NB4 (cell line): Measurements from ENCODE around the gene CMIP.

Experiments used
- DNase-seq: peaks from one replicate; pipeline ENCODE4 v3.0.0; 2010; ENCODE audit warnings: low read depth
- H3K4me3 ChIP-seq: one replicate; pipeline ENCODE4 v1.5.1; 2011; ENCODE audit warnings: mild to moderate bottlenecking, low read depth, low read length, moderate library complexity
- MAX ChIP-seq: IDR thresholded peaks from 2 replicates; pipeline ENCODE4 v1.6.1; 2011; ENCODE audit warnings: low read depth, low read length
- MYC ChIP-seq: IDR thresholded peaks from 2 replicates; pipeline ENCODE4 v1.6.1; 2011; ENCODE audit warnings: low read depth, low read length
- POLR2A ChIP-seq: IDR thresholded peaks from 2 replicates; pipeline ENCODE4 v1.6.1; 2011; ENCODE audit warnings: mild to moderate bottlenecking; ENCODE audit not compliant: insufficient read length; ENCODE audit errors: extremely low read depth
- TF ChIP-seq, protein P1 (sequence below): IDR thresholded peaks from one replicate; pipeline ENCODE4 v1.5.1; 2012; ENCODE audit warnings: low read depth, low read length

CMIP gene

DNA sequence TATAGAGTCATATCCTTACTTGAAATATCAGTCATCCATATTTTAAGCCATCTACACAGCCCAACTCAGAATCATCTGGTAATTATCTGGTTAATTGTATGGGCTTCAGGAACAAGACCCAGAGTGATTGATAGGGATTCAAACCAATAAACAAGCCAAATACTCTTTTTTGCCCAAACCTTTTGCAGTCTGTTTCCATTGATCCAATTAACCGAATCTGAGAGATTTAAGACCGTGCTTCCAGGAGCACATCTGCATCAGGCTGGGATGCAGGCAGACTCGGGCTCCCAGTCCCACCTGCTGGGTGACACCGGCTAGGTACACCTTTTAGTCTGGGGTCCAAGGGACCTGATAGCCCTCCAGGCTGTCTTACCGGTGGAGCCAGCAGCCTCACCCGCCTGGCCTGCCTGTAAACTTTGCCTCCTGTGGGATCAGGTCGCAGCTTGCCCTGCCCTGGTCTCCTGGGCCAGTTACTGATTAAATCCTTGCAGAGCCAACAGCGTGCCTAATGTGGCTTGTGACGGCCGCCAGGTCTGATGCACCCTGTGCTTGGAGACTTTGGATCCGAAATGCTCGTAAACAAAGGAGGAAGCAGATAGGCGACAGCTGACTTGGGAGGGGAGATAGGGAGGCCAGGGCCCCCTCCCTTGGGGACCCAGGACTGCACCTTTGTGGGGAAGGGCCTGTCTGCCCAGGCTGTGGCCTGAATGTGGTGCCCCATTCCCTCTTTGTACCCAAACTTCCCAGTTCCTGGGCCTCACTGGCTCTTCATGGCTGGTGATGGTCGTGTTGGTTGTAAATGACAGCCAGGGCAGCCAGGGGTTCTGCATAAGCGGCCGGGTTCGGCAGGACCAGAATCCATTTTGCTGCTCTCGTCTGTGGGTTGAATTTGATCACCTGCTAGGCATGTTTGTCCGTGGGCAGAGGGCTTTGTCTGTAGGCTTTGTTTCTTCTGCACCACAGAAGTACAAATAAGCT is 3.8 kb downstream of the CMIP start:
- peak; percentile 49 for DNase-seq
- TF ChIP-seq POLR2A (no peak), MYC (no peak), MAX (no peak)
- TF ChIP-seq, protein P1, sequence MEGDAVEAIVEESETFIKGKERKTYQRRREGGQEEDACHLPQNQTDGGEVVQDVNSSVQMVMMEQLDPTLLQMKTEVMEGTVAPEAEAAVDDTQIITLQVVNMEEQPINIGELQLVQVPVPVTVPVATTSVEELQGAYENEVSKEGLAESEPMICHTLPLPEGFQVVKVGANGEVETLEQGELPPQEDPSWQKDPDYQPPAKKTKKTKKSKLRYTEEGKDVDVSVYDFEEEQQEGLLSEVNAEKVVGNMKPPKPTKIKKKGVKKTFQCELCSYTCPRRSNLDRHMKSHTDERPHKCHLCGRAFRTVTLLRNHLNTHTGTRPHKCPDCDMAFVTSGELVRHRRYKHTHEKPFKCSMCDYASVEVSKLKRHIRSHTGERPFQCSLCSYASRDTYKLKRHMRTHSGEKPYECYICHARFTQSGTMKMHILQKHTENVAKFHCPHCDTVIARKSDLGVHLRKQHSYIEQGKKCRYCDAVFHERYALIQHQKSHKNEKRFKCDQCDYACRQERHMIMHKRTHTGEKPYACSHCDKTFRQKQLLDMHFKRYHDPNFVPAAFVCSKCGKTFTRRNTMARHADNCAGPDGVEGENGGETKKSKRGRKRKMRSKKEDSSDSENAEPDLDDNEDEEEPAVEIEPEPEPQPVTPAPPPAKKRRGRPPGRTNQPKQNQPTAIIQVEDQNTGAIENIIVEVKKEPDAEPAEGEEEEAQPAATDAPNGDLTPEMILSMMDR: no peak
- peak overlapping the region; percentile 73 for H3K4me3 ChIP-seq

DNA sequence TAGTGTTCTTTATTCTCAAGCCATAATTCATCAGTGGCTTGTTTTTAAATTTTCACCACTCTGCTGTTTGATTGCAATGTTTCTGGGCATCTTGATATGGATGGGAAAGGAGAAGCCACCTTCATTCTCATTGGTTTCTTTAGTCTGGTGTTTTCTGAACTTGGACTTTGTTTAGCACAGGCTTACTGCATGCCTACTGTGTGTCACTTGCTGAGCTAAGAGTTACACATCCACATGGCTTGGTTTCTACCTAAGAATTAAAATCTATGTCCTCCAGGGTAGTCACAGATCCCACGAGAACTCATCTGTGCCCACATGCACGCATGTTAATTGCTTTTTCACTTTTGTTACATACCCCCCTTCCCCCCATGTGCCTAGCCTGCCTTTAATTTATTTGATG is 4.6 kb downstream of the CMIP start:
- TF ChIP-seq MYC: no peak
- TF ChIP-seq, protein P1: no peak
- no peak for TF ChIP-seq MAX
- TF ChIP-seq POLR2A: no peak
- H3K4me3 ChIP-seq: no peak overlapping the region
- DNase-seq: no peak

- no peak for TF ChIP-seq POLR2A
- no peak for TF ChIP-seq MAX
- TF ChIP-seq, protein P1: no peak
- no peak for TF ChIP-seq MYC
- DNase-seq: no peak
- H3K4me3 ChIP-seq: no peak overlapping the region
These were observed 5.4 kb downstream of the CMIP start for GRCh38 chr16:81449899-81450608.

GRCh38 chr16:81450783-81451491 is 6.3 kb downstream of the CMIP start:
- no peak for TF ChIP-seq MYC
- TF ChIP-seq, protein P1: peak; percentile 9
- no peak for DNase-seq
- peak overlapping the region; percentile 35 for H3K4me3 ChIP-seq

- TF ChIP-seq MYC (no peak), MAX (peak; percentile 48)
- TF ChIP-seq, protein P1: no peak
- H3K4me3 ChIP-seq: peak overlapping the region; percentile 35
These were observed 7.4 kb downstream of the CMIP start for GRCh38 chr16:81451753-81452680.

More at GRCh38 chr16:81451753-81452680, 7.4 kb downstream of the CMIP start:
- peak; percentile 83 for DNase-seq
